NCI-H2029 treated with DMSO at 0.1 percent for 48 hours (cell line): ENCODE results near the gene CEP97.
"Not testable (repeated sequence)": the region's sequence is repeated elsewhere in the genome, so short reads cannot be mapped to it uniquely, and the experiment has no call there.

Experiments
- DNase-seq: peaks from one replicate; lab custom pipeline; 2025; lab: John Stamatoyannopoulos, UW

CEP97 gene, protein sequence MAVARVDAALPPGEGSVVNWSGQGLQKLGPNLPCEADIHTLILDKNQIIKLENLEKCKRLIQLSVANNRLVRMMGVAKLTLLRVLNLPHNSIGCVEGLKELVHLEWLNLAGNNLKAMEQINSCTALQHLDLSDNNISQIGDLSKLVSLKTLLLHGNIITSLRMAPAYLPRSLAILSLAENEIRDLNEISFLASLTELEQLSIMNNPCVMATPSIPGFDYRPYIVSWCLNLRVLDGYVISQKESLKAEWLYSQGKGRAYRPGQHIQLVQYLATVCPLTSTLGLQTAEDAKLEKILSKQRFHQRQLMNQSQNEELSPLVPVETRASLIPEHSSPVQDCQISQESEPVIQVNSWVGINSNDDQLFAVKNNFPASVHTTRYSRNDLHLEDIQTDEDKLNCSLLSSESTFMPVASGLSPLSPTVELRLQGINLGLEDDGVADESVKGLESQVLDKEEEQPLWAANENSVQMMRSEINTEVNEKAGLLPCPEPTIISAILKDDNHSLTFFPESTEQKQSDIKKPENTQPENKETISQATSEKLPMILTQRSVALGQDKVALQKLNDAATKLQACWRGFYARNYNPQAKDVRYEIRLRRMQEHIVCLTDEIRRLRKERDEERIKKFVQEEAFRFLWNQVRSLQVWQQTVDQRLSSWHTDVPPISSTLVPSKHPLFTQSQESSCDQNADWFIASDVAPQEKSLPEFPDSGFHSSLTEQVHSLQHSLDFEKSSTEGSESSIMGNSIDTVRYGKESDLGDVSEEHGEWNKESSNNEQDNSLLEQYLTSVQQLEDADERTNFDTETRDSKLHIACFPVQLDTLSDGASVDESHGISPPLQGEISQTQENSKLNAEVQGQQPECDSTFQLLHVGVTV

DNA sequence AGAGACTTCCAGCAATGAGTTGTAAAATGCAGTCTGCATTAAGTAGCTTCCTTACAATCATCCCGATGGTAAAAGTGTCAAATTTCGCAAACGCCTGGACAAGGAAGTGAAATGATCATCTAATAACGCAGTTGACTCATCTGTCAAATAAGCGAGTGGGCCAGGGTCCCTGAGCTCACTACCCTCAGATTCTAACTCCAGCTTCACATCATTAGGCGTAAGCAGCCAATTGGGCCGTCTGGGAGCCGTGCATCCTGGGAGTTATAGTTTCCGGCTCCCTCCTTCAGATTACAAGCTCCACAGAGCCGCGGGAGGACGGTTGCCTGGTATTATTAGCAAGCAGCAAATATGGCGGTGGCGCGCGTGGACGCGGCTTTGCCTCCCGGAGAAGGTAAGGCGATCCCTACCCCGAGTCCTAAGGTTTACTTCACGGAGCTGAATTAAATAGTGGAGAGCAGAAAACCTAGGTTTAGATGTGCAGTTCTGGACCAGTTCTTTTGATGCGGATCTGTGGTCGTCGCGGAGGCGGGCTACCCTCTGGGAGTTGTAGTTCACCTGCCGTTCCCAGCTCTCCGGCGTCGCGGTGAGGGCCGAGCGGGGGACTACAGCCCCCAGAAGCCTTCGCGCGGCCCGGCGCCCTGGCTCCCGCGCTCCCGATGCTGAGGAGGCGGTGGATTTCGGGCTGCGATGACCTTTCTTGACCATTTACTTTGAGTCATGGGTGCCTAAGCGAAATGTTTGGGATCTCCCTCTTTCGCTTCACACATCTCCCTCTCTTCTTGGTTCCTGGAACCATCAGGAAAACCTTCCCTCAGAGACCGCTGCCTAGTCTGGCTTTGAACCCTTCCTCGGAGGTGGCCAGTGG is at the start of gene CEP97:
CEP97 (plus strand) TSS at position 286 of the 865 bp plus-strand sequence; CDS start at position 349, 63 bp downstream.
- peak; percentile 95 for DNase-seq

DNA sequence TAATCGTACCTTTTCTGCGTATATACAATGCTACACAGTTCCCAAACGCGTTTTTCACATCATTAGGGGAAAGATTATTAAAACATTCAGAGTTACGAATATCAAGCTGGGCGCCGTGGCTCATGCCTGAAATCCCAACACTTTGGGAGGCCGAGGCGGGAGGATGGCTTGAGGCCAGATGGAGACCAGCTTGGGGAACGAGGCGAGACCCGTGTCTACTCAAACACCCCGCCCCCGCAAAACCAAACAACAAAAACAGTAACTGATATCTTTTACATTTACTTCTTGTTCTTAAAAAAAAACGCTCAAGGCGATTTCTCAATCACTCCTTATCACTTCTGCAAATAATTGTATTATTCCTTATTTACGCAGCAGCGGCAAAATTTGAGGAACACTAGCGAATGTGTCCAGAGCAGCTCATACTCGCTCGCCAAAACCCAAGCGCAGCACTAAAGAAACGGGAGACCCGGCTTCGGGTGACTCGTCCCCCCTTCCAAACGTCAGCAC is 48.7 kb upstream of the CEP97 start:
- DNase-seq, result no peak

DNA sequence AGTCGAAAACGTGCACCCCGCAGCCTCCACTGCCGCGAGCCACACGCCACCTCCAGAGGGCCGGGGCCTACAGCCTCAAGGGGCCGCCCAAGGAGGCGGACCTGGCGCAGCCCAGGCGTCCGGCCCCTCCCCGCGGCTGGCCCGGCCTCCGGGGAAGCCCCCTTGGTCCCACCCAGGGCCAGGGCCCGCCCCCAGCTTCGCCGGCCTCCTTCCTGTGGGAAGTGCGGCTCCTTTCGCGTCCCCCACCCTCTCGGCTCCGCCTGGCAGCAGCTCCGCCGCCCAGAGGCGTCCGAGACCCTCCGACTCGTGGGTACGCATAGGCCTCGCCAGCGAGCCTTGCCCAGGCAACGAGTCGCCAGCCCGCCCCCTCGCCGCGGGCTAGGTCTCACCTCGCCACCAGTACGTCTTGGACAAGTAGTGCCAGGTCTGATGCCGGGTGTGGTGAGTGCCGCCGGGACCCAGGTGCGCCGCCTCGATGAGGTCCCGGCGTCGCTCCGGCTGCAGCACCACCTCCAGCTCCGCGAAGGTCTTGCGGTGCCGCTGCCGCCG is 48.1 kb upstream of the CEP97 start:
- no peak for DNase-seq

DNA sequence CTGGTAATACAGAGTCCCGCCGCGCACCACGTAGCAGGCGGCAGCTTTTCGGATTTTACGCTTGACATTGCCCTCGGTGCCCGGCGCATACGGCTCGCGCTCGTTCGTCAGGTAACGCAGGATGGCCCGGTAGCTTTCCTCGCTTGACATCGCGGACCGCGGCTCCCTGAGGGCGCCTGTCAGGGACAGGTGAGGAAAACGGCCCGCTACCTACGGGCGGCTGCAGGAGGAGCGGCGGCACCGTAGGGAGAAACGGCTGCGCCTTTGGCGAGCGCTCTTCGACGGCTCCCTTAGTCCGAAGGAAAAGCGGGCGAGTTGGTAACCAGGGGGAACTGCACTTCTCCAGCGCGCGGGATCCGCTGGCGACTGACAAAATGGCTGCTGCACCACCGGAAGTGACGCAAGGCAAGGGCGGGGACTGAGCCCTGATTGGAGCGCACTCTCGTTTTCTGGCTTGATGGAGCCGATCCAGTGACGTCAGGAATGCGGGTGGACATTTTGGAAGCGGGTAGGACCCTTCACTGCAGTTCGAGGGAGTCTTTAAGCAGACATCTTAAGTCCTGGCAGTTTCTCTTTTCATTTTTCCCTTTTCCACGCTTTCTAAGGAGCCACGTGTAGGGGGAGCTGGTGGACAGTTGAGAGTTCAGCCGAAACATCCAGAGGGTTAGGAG is 47.5 kb upstream of the CEP97 start, which contains the start of gene ZBTB11:
ZBTB11 (minus strand) TSS at position 368 of the 671 bp plus-strand sequence; CDS start at position 150, 218 bp downstream.
- DNase-seq, result no peak

DNA sequence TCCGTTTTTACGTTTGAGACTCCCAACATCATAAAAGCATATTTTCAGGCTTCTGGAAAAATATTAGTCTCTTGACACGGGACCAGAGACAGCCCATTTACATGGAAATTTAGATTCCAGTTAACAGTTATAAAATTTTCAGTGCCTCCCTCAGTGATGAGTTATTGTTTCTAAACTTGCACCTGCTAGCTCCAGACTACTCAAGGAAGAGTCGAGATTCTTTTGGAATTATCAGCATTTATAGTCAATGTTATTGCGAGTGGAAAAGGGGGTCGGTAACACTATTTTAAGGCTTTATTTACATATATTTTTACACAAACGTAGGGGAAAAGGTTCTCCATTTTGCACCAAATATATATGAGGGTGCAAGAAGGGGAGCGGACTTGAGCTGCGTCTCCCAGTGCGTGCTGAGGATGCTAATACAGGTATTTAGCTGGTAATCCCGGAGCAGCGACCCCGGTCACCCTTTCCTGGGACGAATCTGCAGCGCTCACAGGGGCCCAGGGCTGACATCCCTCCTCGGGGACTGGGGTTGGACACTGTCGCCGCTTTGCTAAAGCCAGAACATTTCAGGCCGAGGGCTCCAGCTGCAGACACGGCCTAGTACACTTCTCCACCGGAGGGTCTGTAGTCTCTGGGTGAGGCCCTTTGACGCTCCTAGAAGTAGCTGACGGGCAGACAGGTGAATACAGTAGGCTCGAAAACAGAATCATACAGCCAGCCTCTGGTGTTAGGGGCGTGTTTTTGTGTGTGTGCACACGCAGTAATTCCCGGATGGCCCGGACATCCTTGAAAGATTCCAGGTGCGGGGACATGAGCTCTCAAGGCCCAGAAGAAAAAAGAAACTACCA is 46.8 kb upstream of the CEP97 start:
- no peak for DNase-seq

DNA sequence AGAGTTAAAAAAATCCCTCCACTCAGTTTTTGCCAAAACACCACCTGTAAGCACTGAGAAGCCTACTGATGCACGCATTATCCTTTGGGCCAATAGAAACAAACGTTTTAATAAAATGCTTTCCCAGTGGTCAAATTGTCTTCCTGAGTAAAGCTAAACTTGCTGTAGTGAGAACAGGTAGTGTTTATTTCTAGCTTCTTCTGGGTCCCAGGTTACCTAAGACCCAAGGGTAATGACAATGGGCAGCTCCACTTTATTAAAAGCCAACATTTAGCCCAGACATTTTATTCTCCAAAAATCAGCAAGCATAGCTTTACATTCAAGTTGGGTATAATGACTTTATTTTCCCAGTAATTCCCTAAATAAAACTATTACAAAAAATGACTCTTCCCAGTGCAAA is 45.6 kb upstream of the CEP97 start:
- not testable (repeated sequence) for DNase-seq

DNA sequence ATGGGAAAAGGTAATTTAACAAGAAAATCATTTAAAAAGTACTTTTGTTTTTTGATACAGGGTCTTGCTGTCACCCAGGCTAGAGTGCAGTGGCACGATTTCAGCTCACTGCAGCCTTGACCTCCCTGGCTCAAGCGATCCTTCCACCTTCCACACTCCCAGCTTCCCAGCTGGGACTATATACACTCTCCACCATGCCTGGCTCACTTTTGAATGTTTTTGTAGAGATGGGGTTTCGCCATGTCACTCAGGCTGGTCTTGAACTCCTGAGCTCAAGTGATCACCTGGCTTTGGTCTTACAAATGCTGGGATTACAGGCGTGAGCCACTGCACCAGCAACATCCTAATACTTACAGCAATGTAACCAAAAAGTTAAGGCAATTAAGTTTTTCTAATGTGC is 43.9 kb upstream of the CEP97 start:
- no peak for DNase-seq

DNA sequence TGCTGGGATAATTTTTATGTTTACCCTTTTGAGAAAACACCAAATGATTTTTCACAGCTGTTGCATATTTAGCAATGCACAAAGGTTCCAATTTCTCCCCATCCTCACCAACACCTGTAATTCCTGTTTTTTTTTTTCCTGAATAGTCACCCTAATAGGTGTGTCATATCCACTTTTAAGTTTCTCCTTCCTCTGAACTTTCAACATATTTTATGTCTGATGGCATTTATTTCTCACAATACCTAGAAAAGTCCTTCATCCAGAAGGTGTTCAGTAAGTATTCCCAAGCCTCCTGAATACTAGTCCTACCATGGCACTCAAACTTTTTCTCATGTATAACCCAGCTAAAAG is 39.4 kb upstream of the CEP97 start:
- DNase-seq, result no peak

DNA sequence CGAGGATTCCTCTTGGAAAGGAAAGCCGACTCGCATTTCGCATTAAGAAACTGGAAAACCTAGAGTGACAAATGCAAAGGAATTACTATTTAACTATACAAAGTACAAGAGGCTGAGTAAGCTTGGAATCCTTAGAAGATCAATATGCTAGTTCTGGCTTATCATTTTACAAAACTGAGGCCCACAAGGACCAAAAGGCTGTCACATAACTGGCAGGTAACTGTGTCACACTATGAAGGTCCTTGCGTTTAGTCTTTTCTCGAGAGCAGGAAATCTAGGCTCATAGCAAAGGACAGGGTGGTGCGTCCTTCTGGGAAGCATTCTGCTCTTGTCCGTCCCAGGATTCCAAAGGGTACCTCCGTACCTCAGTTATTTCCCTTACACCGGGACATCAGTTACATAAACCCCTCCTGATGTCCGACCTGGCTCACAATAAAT is 38.5 kb upstream of the CEP97 start:
- DNase-seq, result no peak

DNA sequence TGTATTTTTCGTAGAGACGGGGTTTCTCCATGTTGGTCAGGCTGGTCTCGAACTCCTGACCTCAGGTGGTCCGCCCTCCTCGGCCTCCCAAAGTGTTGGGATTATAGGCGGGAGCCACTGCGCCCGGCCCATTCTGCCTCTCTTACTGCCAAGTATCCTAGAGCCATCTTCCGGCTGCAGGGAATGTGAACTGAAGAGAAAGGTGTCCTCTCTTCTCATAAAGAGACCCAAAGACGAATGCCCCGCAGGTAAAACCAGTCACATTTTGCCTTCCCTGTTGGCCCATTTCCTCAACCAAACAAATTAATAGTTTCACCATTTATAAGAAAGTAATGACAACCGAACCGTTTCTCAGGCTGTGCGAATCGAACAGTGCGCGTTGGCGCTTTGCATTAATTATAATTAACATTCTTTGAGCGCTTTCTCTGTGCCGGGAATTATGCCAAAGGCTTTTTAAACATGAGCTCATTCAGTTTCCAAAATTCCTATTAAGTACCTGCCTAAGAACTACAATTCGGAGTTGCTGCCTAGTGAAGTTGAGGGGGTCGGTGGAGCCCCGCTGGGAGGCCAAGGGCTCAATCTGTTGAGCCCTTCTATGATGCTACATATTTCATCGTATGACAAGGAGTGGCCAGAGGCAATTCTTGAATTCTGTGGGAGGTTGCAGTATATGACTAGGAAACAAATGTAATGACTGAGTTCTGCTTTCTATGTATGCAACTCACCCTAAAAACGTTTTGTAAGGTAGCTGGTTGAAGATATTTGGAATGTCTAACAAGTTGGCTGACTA is 37.1 kb upstream of the CEP97 start:
- DNase-seq, result no peak

DNA sequence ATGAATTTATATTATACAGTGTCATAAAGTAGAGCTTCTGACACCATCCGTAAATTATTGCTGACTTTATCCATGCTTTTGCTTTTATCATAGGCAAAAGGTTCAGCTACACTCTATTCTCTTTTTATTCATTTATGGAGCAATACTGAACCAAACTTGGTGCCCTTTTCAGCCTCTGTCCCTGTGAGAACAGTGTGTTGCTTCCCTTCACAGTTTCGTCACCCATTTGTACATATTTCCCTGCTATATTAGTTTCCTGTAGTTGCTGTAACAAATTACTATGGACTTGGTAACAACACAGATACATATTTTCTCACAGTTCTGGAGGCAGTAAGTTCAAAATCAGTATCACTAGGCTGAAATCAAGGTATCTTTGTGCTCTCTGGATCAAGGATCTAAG is 35.1 kb upstream of the CEP97 start:
- no peak for DNase-seq

DNA sequence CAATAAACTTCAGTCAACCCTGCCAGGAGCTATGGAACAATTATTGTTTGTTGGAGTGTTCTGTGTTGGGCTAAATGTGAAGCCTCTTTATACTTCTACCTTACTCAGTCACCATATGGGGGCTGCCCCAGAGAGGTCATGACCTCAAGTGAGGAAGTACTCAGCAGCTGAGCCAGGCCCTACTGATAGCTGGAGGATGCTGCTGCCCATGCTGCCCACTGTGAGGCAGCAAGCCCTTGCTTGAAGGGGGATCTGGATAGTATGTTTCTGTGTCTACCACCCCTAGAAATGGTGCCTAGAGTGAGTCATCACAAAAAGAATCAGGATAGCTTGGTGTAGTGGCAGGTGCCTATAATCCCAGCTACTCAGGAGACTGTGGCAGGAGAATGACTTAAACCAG is 33.4 kb upstream of the CEP97 start:
- no peak for DNase-seq

DNA sequence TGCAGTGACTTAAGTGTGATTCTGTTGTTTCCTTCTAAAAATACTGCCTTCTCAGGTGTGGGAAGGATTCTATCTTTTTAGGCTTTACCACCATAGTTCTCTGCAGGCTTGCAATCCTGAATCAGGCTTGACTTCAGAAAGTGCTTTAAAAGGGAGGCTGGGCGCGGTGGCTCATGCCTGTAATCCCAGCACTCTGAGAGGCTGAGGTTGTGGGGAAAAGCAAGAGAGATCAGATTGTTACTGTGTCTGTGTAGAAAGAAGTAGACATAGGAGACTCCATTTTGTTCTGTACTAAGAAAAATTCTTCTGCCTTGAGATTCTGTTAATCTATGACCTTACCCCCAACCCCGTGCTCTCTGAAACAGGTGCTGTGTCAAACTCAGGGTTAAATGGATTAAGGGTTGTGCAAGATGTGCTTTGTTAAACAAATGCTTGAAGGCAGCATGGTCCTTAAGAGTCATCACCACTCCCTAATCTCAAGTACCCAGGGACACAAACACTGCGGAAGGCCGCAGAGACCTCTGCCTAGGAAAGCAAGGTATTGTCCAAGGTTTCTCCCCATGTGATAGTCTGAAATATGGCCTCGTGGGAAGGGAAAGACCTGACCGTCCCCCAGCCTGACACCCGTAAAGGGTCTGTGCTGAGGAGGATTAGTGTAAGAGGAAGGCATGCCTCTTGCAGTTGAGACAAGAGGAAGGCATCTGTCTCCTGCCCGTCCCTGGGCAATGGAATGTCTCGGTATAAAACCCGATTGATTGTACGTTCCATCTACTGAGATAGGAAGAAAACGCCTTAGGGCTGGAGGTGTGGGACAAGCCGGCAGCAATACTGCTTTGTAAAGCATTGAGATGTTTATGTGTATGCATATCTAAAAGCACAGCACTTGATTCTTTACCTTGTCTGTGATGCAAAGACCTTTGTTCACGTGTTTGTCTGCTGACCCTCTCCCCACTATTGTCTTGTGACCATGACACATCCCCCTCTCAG is 32.4 kb upstream of the CEP97 start:
- not testable (repeated sequence) for DNase-seq

DNA sequence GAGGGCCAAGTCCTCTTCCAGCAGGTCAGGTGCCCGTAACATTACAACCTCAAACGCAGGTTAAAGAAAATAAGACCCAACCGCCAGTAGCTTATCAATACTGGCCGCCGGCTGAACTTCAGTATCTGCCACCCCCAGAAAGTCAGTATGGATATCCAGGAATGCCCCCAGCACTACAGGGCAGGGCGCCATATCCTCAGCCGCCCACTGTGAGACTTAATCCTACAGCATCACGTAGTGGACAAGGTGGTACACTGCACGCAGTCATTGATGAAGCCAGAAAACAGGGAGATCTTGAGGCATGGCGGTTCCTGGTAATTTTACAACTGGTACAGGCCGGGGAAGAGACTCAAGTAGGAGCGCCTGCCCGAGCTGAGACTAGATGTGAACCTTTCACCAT is 30.9 kb upstream of the CEP97 start:
- DNase-seq, result not testable (repeated sequence)

DNA sequence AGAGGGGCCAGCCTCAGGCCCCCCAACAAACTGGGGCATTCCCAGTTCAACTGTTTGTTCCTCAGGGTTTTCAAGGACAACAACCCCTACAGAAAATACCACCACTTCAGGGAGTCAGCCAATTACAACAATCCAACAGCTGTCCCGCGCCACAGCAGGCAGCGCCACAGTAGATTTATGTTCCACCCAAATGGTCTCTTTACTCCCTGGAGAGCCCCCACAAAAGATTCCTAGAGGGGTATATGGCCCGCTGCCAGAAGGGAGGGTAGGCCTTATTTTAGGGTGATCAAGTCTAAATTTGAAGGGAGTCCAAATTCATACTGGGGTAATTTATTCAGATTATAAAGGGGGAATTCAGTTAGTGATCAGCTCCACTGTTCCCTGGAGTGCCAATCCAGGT is 29.6 kb upstream of the CEP97 start:
- not testable (repeated sequence) for DNase-seq

DNA sequence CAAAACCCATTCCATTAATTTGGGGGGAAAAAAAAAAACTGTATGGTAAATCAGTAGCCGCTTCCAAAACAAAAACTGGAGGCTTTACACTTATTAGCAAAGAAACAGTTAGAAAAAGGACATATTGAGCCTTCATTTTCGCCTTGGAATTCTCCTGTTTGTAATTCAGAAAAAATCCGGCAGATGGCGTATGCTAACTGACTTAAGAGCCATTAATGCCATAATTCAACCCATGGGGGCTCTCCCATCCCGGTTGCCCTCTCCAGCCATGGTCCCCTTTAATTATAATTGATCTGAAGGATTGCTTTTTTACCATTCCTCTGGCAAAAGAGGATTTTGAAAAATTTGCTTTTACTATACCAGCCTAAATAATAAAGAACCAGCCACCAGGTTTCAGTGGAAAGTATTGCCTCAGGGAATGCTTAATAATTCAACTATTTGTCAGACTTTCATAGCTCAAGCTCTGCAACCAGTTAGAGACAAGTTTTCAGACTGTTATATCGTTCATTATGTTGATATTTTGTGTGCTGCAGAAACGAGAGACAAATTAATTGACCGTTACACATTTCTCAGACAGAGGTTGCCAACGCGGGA is 28.5 kb upstream of the CEP97 start:
- no peak for DNase-seq
